ENCODE data around the gene GTF2IRD1.

- TF ChIP-seq, protein P1, sequence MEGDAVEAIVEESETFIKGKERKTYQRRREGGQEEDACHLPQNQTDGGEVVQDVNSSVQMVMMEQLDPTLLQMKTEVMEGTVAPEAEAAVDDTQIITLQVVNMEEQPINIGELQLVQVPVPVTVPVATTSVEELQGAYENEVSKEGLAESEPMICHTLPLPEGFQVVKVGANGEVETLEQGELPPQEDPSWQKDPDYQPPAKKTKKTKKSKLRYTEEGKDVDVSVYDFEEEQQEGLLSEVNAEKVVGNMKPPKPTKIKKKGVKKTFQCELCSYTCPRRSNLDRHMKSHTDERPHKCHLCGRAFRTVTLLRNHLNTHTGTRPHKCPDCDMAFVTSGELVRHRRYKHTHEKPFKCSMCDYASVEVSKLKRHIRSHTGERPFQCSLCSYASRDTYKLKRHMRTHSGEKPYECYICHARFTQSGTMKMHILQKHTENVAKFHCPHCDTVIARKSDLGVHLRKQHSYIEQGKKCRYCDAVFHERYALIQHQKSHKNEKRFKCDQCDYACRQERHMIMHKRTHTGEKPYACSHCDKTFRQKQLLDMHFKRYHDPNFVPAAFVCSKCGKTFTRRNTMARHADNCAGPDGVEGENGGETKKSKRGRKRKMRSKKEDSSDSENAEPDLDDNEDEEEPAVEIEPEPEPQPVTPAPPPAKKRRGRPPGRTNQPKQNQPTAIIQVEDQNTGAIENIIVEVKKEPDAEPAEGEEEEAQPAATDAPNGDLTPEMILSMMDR (conservative IDR thresholded peaks at IDR 0.05; ENCODE audit: low read depth, low read length) = no peak
- no peak for TF ChIP-seq EZH2 (IDR thresholded peaks at IDR 0.05; ENCODE audit: low read length, unreplicated experiment)
- no peak for TF ChIP-seq EZH2phosphoT487 (IDR thresholded peaks at IDR 0.05; ENCODE audit: borderline replicate concordance, low read length)
Observed at GRCh38 chr7:74405899-74406512, 47.7 kb upstream of the GTF2IRD1 start.

Measured in PC-3 (cell line).